Esophagus (tissue), 2 donors: Measurements from ENCODE around the gene TDRKH. TPM values are rescaled to one million over a fixed set of nuclear protein-coding genes. Genes with fewer than 3 reads are reported as not detected.
"Not testable (repeated sequence)": the region's sequence is repeated elsewhere in the genome, so short reads cannot be mapped to it uniquely, and the experiment has no call there.

Source experiments
- H3K27ac ChIP-seq, 2 donors: one replicate each; pipeline ENCODE4 v1.5.1; 2013; ENCODE audit warnings: low read depth in 2 of 2, mild to moderate bottlenecking in 2 of 2, inconsistent platforms in 1 of 2, low read length in 1 of 2, moderate library complexity in 1 of 2
- H3K27me3 ChIP-seq, 2 donors: one replicate each; pipeline ENCODE4 v1.6.1; 2013; ENCODE audit warnings: low read length in 2 of 2, control low read depth in 1 of 2, mild to moderate bottlenecking in 1 of 2; ENCODE audit not compliant: insufficient read depth in 2 of 2, control insufficient read depth in 1 of 2
- H3K36me3 ChIP-seq, 2 donors: one replicate each; pipeline ENCODE4 v1.6.1; 2013; ENCODE audit warnings: low read length in 1 of 2; ENCODE audit not compliant: control insufficient read depth in 2 of 2, insufficient read depth in 2 of 2
- H3K4me1 ChIP-seq, 2 donors: one replicate each; pipeline ENCODE4 v1.6.1; 2013; ENCODE audit warnings: low read length in 1 of 2; ENCODE audit not compliant: control insufficient read depth in 2 of 2, insufficient read depth in 2 of 2
- H3K4me3 ChIP-seq, 2 donors: one replicate each; pipeline ENCODE4 v1.5.1; 2013; ENCODE audit warnings: low read length in 2 of 2, mild to moderate bottlenecking in 2 of 2, low read depth in 1 of 2, moderate library complexity in 1 of 2
- H3K9me3 ChIP-seq, 2 donors: one replicate each; pipeline ENCODE4 v1.6.1; 2013; ENCODE audit warnings: mild to moderate bottlenecking in 2 of 2, low read depth in 1 of 2, low read length in 1 of 2, moderate library complexity in 1 of 2; ENCODE audit not compliant: control insufficient read depth in 2 of 2, insufficient read depth in 1 of 2
- WGBS, 2 donors: extraction: QIAGEN DNeasy Blood & Tissue Kit; methylation state at CpG; one replicate each; pipeline ENCODE4 v1.1.7; 2013; 5-methylcytosine and 5-hydroxymethylcytosine counted together
- polyA plus RNA-seq, 2 donors: library from polyadenylated mRNA; stranded (reverse); fragments of 200-250 nt; gene quantifications; one replicate each; pipeline ENCODE4 v1.2.3, GENCODE V29; 2013
- donor health status: healthy with polysubstance abuse.
- donor health status: Bipolar disorder and iron deficiency.

TDRKH gene
- polyA plus RNA-seq, 2 donors = 1.1 to 1.5 TPM

GRCh38 chr1:151774256-151774922, 15.9 kb downstream of the TDRKH start:
- H3K36me3 ChIP-seq = peaks cover 0 to 2% of the 10 kb centered on the region in 2 donors
- H3K9me3 ChIP-seq = no peaks in the 10 kb centered on the region
- no peaks in the 10 kb centered on the region for H3K4me1 ChIP-seq
- WGBS, 2 donors = 64 to 83% methylated on average over 3 of the region's 3 CpGs
- H3K4me3 ChIP-seq = no peak overlapping the region
- H3K27me3 ChIP-seq = no peaks in the 10 kb centered on the region
- H3K27ac ChIP-seq = no peak overlapping the region

GRCh38 chr1:151773702-151774101, 16.6 kb downstream of the TDRKH start:
- Histone ChIP-seq H3K4me3 (no peak overlapping the region), H3K36me3 (peaks cover 0 to 2% of the 10 kb centered on the region in 2 donors), H3K4me1 (no peaks in the 10 kb centered on the region), H3K9me3 (no peaks in the 10 kb centered on the region), H3K27ac (no peak overlapping the region), H3K27me3 (no peaks in the 10 kb centered on the region)
- WGBS, 2 donors = 63 to 73% methylated on average over 5 of the region's 5 CpGs

GRCh38 chr1:151769270-151769669, 21.0 kb downstream of the TDRKH start:
- H3K4me3 ChIP-seq, H3K27ac ChIP-seq, H3K36me3 ChIP-seq, H3K27me3 ChIP-seq, H3K4me1 ChIP-seq, H3K9me3 ChIP-seq: not testable (repeated sequence)
- 92 to 94% methylated on average over 21 to 34 of the region's 34 CpGs for WGBS, 2 donors

- WGBS, 2 donors = 29 to 36% methylated on average over 2 of the region's 7 CpGs
- not testable (repeated sequence) for H3K27ac ChIP-seq
Observed at GRCh38 chr1:151768351-151769066, 21.8 kb downstream of the TDRKH start.

DNA sequence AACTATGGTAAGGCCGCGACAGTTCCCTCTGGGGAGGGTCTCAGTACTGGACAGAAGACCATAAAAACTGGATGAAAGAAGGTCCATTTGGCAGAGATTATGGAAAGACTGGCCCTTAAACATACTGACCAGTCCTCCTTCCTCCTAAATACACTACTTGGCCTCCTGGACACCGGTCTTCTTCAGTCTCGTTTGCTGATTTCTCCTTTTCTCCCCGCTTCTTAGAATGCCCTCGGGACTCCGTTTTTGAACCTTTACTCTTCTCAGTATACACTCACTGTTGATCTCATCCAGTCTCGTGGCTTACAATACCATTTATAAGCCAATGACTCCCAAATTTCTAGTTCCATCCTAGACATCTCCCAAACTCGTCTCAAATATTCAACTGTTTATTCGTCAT, 26.3 kb downstream of the TDRKH start:
- peaks cover 0 to 6% of the 10 kb centered on the region in 2 donors for H3K4me1 ChIP-seq
- H3K4me3 ChIP-seq = peak overlapping the region; percentile 75 to 88
- no peaks in the 10 kb centered on the region for H3K9me3 ChIP-seq
- no peaks in the 10 kb centered on the region for H3K27me3 ChIP-seq
- H3K36me3 ChIP-seq = peaks cover 6 to 12% of the 10 kb centered on the region in 2 donors
- 49 to 58% methylated on average over 10 of the region's 10 CpGs for WGBS, 2 donors
- peak overlapping the region; percentile 67 to 93 for H3K27ac ChIP-seq

More at GRCh38 chr1:151768351-151769066, 21.8 kb downstream of the TDRKH start:
- H3K9me3 ChIP-seq, H3K4me3 ChIP-seq, H3K36me3 ChIP-seq, H3K27me3 ChIP-seq, H3K4me1 ChIP-seq: not testable (repeated sequence)

- Histone ChIP-seq H3K9me3 (no peaks in the 10 kb centered on the region), H3K27me3 (no peaks in the 10 kb centered on the region), H3K27ac (peak within 1 kb of the TSS; percentile 88 to 93), H3K4me1 (peaks cover 0 to 6% of the 10 kb centered on the region in 2 donors), H3K36me3 (peaks cover 6 to 13% of the 10 kb centered on the region in 2 donors), H3K4me3 (peak within 1 kb of the TSS; percentile 75 to 88)
- WGBS, 2 donors = 1% methylated on average over 68 of the region's 68 CpGs
Observed at GRCh38 chr1:151762941-151763921, 27.1 kb downstream of the TDRKH start, which contains the start of gene MRPL9. Gene MRPL9 (minus strand): TSS chr1:151763496. CDS start chr1:151763479, 17 bp downstream.

DNA sequence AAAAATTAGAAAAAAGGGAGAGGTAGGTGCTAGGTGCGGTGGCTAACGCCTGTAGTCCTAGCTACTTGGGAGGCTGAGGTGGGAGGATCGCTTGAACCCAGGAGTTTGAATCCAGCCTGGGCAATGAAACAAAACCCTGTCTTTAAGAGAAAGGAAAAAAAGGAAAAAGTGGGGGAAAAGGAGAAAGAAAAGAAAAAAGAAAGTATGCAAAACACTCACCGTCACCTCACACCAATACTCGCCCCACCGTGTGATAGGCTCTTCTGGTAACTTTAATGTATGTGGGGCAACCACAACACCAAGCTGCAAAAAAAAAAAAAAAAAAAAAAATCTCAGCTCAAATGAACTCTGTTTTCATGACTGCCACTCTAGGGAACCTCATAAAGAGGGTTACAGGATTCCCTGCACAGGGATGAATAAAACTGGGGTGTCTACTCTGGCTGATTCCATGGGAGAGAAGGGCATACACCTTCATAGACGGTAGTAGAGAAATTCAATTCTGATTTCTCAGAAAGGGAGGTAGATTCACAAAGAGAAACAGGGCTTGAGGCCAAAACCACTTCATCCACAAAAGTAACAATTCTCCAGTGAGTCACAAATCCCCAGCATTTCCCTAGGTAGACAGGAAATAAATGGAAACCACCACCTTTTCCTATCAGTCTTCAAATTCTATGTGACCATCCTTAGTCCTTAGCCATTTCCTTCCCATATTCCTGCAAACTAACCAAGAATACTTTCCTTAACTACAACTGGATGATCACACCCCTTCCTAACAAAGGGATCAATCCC, 29.5 kb downstream of the TDRKH start:
- Histone ChIP-seq H3K4me3 (no peak overlapping the region), H3K4me1 (peaks cover 0 to 2% of the 10 kb centered on the region in 2 donors), H3K27me3 (no peaks in the 10 kb centered on the region), H3K27ac (no peak overlapping the region), H3K36me3 (peaks cover 6 to 15% of the 10 kb centered on the region in 2 donors), H3K9me3 (no peaks in the 10 kb centered on the region)
- WGBS, 2 donors = 83 to 87% methylated on average over 7 of the region's 7 CpGs

- H3K27ac ChIP-seq = no peak overlapping the region
- H3K4me3 ChIP-seq = no peak overlapping the region
- no peaks in the 10 kb centered on the region for H3K9me3 ChIP-seq
- H3K4me1 ChIP-seq = peaks cover 0 to 2% of the 10 kb centered on the region in 2 donors
- no peaks in the 10 kb centered on the region for H3K27me3 ChIP-seq
- H3K36me3 ChIP-seq = peaks cover 6 to 15% of the 10 kb centered on the region in 2 donors
Observed at GRCh38 chr1:151759241-151759640, 31.1 kb downstream of the TDRKH start.

GRCh38 chr1:151756291-151756690, 34.0 kb downstream of the TDRKH start:
- no peaks in the 10 kb centered on the region for H3K27me3 ChIP-seq
- 60 to 67% methylated on average over 1 of the region's 1 CpG for WGBS, 2 donors
- no peaks in the 10 kb centered on the region for H3K4me1 ChIP-seq
- H3K36me3 ChIP-seq = peaks cover under 1 to 10% of the 10 kb centered on the region in 2 donors
- no peaks in the 10 kb centered on the region for H3K9me3 ChIP-seq
- no peak overlapping the region for H3K4me3 ChIP-seq
- H3K27ac ChIP-seq = no peak overlapping the region
